Stimulated activated CD4-positive, alpha-beta T cell treated with anti-CD3 and anti-CD28 coated beads, Interleukin-2, amount 100 ng/mL, for 48 hours (primary cell): ENCODE data around the gene SLC12A9.

ENCODE experiments used
- DNase-seq, 2 donors: peaks; one replicate each; pipeline ENCODE4 v3.0.0-alpha.2; 2020

SLC12A9 gene

DNA sequence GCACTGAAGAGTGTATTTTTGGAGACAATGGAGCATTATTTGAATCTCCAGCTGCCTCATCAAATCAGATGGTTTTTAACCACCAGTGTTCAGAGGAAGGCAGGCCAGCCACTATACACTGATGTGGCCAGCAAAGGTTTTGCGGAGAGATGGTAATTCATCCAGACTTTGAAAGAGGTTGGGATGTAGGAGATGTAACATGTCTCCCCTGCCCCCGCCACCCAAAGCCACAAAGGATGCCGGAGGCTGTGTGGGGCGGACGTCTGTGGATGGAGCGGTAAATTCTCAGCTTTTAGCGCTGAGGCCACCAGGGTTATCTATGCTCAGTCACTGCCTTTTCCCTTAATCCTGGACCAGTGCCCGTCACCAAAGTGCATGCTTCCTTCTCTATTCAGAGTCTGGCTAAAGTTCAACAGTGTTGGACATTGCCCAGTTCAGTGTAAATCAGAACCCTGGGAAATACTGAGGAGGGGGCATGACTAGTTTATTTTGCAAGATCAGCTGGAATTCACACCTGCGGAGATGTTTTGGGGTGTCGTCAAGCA, 11.0 kb downstream of the SLC12A9 start:
- DNase-seq: no peak

DNA sequence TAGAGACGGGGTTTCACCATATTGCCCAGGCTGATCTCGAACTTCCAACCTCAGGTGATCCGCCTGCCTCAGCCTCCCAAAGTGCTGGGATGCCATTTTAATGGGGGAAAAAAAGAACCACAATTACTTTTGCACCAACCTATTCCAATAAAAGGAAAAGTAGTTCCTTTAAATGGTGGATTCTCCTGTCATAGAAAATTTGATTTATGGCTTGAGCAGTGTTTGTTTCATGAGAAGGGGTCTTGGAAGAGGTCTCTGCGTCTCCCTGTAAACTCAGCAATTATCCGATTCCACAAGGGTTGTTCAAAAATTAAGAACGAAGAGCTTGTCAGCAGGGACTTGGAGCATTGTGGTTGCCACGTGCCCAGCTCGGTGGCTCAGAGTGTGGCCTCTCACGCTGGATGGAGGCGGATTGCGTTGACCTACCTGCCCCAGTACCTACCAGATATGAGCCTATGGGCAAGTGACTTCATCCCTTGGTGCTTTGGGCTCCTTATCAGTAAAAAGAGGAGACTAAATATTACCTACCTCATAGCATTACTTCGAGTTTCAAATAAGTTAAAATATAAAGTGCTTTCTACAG, 11.8 kb downstream of the SLC12A9 start:
- DNase-seq: no peak

DNA sequence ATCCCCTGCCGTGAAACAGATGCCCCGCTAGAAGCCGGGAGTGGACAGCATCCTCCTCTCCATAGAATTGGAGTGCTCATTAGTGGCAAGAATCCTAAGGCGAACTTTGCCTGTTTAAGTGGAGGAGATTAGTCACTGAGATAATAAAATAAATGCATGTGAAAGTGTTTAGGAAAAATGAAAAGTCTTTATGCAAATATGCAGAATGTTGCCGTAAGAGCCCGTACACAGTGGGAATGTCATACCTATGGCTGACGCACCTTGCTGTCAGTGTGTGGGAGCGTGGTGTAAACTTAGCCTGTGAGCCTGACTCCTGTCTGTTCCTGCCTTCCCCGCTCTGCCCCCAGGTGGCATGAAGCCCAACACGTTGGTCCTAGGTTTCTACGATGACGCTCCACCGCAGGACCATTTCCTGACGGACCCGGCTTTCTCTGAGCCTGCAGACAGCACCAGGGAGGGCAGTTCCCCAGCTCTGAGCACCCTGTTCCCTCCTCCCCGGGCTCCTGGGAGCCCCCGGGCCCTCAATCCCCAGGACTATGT, 12.9 kb downstream of the SLC12A9 start:
- no peak for DNase-seq

GRCh38 chr7:100865938-100866728, 13.6 kb downstream of the SLC12A9 start:
- no peak for DNase-seq

DNA sequence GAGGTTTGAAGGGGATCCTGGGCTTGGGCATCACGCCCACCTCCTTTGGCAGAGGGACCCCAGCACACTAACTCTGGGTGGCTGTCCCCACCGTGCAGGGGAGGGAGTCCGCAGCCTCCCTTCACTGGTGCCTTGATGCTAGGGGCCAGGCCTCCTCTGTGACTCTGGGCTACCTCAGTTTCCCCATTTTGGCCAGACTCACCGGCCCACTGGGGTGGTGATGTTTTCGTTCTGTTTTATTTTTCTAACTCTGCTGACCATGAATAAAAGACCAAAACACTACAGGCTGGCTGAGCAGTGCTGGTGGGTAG, 14.2 kb downstream of the SLC12A9 start:
- no peak for DNase-seq

DNA sequence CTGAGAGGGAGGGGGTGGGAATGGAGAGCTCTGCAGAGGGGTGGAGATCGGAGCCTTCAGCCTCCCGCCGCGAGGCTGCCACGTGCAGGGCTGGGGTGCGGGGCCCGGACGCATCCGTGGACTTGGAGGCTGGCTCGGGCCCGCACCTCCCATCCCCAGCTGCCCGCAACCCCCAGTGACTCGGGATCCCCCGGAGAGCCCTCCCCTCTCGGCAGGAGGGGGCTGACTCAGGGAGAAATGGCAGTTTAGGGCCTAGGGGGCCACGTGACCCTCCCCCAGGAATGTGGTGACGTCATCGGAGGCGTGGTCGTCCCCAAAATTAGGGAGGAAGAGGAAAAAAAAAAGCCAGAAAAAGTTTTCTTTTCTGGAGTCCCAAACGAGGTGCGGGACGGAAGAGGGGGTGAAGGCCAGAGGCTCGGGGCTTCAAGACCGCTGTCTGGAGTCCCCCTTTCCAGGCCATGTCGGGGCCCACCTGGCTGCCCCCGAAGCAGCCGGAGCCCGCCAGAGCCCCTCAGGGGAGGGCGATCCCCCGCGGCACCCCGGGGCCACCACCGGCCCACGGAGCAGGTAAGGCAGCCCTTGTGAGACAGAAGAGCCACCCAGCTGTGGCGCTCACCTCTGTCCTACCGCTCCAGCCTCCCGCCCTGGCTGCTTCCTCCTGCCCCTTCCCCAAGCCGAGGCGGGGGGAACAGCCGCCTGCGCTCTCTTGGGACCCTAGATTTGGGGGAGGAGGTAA, 14.7 kb downstream of the SLC12A9 start, which contains the start of gene TRIP6:
TRIP6 (plus strand) TSS at position 348 of the 736 bp plus-strand sequence; CDS start at position 459, 111 bp downstream.
- DNase-seq: peak; percentile 58 to 64

DNA sequence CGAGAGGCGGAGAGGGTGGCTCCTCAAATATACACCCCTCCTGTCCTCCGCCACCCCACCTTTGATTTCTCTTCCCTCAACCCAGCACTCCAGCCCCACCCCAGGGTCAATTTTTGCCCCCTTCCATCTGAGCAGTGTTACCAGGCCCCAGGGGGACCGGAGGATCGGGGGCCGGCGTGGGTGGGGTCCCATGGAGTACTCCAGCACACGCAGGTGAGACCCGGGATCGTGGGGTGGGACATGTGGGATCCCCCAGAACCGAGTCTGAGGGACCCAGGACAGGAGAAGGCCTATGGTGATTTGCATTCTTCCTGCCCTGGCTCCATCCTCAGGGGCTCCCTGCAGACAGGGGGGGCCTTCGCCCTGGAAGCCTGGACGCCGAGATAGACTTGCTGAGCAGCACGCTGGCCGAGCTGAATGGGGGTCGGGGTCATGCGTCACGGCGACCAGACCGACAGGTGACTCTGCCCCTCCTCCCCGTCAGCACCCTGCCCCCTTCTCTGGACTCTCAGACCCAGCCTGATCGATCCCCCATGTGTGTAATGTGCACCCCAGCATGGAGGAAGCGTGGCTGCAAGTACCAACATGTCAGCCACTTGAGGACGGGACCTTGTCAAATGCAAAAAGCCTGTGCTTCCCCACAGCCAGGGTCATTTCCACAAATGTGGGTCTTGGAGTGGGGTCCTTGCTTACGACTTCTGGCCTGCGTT, 15.4 kb downstream of the SLC12A9 start:
- no peak for DNase-seq

GRCh38 chr7:100873599-100874299, 21.2 kb downstream of the SLC12A9 start:
- DNase-seq: no peak

DNA sequence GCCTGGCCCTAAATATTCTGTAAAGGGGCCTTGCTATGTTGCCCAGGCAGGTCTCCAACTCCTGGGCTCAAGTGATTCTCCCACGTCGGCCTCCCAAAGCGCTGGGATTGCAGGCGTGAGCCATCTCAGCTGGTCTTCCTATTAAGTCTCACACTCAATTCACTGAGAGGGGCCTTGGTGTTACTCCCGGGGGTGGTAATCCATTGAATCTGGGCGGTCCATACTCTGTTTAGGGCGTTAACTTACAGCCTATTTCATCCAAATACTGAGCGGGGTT, 21.7 kb downstream of the SLC12A9 start:
- no peak for DNase-seq

DNA sequence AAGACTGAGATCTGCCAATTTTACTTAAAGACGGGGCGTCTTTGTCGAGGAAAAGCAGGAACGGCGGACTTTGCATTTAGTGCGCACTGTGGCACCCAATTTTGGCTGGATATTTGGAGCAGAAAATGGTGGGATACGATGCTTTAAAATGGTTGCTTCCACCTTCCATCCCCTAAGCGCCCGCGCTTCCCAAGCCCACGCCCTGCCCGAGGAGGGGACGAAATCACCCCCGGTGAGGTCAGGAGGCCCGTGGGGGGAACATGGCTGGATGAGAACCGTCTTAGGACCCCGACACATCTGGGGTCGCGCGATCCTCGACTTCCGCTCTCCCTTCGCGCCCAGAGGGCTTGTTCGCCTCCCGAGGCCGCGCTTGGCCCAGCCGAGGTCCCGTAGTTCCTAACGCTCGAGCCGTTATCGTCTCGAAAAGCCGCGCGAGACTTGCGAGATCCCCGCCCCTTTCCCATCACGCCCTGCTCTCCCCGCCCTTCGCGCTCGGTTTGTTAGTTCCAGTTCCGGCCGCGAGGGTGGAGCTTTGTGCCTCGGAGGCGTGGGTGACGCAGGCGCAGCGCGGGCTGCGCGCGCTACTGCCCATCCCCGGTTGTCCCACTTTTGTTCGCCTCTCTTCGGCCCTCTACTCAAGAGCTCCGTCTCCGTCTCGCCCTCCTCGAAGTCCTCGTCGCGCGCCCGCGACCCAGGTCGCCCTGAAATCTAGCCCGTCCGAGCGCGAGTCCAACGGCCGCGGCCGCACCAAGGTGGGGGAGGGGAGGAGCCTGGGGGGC, 22.3 kb downstream of the SLC12A9 start, which contains the start of gene SRRT:
SRRT (plus strand) TSS at position 527 of the 779 bp plus-strand sequence. CDS start 488 bp downstream, outside the sequence.
- DNase-seq: peak; percentile 97 to 98

- DNase-seq: peak in 1 of 2 donors; percentile 29
These were observed 22.8 kb downstream of the SLC12A9 start for GRCh38 chr7:100875356-100875751.

- no peak for DNase-seq
These were observed 25.5 kb downstream of the SLC12A9 start for GRCh38 chr7:100878013-100878412.

DNA sequence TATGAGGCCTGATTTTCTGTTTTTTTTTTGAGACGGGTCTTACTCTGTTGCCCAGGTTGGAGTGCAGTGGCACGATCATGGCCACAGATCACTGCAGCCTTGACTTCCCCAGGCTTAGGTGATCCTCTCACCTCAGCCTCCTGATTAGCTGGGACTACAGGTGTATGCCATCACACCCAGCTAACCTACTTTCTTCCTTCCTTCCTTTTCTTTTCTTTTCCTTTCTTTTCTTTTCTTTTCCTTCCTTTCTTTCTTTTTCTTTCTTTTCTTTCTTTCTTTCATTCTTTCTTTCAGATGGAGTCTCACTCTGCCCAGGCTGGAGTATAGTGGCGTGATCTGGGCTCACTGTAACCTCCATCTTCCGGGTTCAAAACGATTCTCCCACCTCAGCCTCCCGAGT, 26.2 kb downstream of the SLC12A9 start:
- DNase-seq: no peak

- no peak for DNase-seq
These were observed 27.3 kb downstream of the SLC12A9 start for GRCh38 chr7:100879685-100880261.

- DNase-seq: no peak
These were observed 28.1 kb downstream of the SLC12A9 start for GRCh38 chr7:100880645-100881044.

- DNase-seq: no peak
These were observed 28.6 kb downstream of the SLC12A9 start for GRCh38 chr7:100881136-100881535.

DNA sequence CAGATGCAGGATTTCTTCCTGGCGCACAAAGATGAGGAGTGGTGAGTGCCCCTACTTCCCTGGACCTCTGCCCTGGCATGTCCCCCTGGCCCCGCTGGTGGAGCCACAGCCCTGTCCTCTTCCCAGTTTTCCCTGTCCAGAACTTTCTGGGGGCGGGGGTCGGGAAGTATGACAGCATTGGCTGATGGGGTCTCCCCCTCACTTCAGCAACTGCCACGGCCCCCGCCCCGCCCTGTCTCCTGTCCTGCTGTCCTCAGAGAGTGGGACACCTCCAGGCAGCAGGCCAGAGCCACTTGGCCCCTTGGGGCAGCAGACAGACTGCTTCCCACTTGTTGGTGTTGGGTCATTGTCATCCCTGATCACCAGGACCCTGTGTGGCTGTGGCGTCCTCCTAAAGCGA, 29.7 kb downstream of the SLC12A9 start:
- DNase-seq: no peak

DNA sequence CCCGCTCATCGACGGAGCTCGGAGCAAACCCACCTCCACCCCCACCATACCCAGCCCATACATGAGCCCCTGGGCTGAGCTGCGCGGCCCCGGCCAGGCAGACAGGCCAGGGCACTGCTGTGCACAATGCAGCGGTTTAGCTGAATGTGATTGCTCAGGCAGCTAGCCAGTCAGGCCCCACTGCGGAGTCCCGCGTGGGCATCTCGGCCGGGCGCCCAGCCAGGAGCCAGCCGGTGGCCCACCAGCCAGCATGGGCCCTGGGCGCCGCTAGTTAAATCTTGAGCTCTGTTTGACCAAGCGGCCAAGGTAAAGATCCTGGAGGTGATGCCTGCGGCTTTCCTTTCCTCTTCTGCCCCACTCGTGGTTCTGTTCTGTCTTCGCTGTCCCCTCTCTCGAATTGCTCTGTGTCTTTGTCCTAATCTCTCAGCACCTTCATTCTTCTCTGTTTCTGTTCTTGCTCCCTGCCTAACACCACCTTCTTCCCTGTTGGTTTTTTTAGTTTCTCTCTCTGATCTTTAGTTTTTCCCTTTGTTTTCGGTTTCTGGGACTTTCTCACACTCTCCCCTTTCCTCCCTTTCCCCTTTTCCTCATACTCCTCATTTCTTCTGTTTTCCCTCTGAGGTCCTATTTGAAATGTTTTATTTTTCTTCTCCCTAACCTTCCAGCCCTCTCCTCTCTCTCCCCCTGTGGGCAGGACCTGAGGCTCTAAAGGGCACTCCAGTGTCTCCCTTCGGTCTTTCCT, 30.4 kb downstream of the SLC12A9 start:
- no peak for DNase-seq

DNA sequence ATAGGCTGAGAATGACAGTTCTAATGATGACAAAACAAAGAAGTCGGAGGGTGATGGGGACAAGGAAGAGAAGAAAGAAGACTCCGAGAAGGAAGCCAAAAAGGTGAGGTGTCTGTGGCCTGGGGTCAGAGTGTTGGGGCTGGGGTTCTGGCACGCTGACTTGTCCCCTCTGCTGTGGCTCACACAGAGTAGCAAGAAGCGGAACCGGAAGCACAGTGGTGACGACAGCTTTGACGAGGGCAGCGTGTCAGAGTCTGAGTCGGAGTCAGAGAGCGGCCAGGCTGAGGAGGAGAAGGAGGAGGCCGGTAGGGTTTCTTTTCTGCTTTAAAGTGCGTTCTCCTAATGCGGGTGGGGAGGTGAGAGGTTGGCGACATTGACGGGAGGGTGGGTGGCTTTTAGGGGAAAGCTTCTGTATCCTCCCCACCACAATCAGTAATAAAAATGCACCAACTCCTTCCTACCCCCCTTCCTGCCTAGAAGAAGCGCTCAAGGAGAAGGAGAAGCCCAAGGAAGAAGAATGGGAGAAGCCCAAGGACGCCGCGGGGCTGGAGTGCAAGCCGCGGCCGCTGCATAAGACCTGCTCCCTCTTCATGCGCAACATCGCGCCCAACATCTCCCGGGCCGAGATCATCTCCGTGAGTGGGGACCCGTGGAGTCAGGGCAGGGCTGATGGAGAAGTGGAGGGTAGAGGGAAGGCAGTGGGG, 32.4 kb downstream of the SLC12A9 start:
- no peak for DNase-seq
